Right kidney (tissue), 1 donor: ENCODE results near the gene LUC7L3.
"Not testable (repeated sequence)": the region's sequence is repeated elsewhere in the genome, so short reads cannot be mapped to it uniquely, and the experiment has no call there.

Experiments
- DNase-seq: peaks from one replicate; pipeline ENCODE4 v3.0.0-alpha.2; 2016

LUC7L3 gene

DNA sequence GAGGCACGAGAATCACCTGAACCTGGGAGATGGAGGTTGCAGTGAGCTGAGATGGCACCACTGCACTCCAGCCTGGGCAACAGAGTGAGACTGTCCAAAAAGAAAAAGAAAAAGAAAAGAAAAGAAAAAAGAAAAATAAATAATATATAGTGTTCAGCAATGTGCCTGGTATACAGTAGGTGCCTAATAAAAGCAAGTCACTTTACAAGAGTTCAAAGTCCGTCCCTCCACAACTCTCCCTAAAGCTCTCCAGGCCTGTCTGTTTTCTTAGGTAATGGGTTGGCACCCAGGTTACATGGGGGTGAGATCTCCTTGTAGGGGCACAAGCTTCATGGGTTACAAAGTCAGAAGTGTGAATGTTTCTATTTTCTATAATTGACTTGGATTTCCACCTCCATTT lies 64.5 kb downstream of the LUC7L3 start:
- no peak for DNase-seq

- DNase-seq = no peak
Observed at GRCh38 chr17:50785126-50785525, 65.7 kb downstream of the LUC7L3 start.

GRCh38 chr17:50785946-50786570 lies 66.7 kb downstream of the LUC7L3 start:
- DNase-seq = no peak

DNA sequence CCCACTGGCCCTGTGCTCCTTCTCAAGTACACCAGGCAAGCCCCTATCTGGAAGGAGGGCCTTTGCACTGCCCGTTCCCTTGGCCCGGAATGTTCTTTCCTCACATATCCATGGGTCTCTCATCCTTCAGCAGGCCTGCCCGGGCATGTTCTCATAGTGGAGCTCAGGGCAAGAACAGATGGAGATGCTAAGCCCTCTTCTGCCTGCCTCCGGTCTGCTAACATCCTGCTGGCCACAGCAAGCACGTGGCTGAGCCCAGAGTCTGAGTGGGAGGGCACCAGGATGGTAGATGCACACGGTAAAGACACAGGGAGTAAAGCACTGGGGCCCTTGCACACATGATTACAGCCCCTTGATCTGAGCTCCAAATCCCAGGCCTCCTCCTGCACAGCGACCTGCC lies 67.7 kb downstream of the LUC7L3 start:
- no peak for DNase-seq

DNA sequence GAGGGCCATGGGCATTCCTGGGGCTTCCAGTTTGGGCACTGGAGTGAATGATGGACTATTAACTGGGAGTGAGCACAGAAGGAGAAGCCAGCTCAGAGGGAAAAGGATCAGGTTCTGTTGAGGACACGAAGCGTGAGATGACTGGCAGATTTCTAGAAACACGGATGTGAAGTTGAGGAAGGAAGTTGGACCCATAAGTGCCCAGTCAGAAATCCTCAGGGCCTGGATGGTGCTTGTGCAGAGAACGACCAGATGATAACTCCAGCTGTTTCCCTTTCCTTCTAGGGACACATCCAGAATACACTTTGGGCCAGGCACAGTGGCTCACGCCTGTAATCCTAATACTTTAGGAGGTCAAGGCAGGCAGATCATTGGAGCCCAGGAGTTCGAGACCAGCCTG lies 71.2 kb downstream of the LUC7L3 start:
- DNase-seq = no peak

DNA sequence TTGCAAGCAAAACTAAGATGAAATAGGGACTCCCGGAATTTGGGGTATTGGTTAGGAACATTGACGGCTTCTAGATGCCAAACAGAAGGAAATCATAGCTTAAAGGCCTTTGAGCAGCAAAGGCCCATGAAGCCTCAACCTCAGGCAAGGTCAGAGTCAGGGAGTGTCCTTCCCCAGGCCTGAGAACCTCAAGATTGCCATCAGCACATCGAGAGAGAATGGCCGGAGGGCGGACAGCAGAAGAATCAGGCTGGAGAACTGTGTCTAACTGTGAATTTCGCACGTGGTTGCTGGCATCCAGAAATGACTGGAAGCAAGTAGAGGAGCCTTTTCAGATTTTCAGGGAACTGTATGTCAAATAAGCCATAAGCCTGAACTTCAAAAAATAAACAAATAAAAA lies 72.7 kb downstream of the LUC7L3 start:
- DNase-seq = no peak

DNA sequence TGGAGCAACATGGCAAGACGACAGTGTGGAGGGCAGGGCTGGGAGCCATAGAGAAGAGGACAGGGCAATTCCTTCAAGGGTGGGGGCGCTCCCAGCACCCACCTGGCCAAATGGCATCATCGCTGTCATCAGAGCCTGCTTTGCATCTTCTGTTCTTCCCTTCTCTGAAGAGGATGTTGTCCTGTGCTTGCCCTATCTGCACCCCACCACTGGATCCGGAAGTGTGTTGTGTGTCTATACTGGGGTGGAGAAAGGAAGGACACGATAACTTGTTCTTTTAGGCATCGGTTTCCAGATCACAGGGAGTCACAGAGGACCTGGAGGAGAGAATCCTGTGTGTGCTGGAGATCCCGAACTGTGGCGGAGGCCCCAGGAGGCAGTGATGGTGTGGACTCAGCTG lies 73.6 kb downstream of the LUC7L3 start:
- DNase-seq = no peak

DNA sequence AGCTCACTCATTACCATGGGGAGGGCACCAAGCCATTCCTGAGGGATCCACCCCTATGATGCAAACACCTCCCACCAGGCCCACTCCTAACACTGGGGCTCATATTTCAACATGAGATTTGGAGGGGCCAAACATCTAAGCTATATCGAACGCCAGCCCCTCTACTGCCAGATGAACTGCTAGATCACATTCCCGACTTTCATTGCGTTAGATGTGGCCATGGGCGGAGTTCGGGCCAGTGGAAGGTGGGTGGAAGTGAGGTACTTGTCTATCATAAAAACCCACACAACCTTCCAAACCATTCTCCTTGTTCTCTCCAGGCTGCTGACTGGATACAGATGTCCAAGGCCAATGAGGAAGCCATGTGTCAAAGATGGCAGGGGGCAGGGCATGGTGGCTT lies 75.0 kb downstream of the LUC7L3 start:
- no peak for DNase-seq

DNA sequence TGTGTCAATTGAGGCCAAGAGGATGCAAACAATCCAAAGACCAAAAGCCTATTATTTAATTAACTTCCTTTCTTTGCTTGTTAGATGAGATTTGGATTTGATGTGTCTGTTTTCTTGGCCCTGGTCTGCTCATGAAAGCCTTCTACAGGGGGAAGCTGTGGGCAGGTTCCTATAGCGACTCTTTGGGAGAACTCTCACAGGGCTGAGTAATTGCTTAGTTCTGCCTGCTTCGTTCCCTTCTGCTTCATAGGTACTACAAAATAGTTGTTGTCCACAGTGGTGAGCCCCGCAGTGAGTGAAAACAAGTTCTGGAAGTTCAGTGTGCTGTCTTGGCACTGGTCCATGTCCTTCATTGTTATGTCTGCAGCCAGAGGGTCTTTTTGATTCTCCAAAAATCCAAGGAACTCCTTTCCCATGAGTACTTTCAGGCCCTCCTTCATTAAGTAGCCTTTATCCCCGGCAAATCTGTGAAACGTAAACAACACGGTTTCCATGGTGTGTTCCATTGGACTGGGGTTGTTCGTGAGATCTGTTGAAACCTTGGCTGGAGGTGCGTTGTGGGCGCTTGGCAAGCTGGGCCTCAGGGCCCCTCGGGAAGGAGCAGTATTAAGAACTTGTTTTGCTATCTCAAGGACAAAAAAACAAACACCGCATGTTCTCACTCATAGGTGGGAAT lies 77.9 kb downstream of the LUC7L3 start:
- DNase-seq = no peak

DNA sequence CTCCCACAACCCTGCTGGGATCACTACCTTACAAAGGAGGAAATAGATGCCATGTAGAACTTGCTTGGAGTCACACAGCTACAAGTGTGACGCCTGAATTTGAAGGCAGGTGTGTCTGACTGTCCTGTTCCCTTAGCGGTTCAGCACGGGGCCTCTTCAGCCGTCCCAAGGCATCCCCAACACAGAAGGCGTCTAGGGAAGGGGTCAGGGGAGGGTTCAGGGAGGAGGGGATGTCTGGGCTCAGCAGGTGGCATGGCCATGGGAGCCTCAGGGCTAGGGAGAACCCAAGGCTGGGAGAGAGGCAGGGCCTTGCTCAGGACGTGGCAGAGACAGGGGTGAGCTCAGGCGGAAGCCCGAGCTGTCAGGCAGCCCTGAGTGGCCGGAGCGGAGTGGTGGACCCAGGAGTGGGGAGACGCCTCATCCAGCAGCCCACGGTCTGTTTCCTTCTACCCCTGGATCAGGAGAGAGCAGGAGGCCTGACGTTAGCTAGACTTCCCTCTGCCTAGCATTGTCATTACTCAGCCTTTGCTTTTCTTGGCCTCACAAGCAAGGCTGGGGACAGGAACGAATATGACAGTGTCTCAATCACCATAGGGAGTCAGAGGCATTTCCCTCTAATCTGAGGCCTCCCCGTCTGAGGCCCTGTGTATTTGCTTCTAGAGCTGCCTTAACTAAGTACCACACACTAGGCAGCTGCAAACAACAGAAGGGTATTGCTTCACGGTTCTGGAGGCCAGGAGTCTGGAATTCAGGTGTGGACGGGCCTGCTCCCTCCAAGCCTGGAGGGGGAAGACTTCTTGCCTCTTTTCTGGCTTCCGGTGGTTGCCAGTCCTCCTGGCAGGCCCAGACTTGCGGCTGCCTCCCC lies 79.3 kb downstream of the LUC7L3 start:
- no peak for DNase-seq

- DNase-seq = no peak
Observed at GRCh38 chr17:50799582-50799981, 80.2 kb downstream of the LUC7L3 start.

DNA sequence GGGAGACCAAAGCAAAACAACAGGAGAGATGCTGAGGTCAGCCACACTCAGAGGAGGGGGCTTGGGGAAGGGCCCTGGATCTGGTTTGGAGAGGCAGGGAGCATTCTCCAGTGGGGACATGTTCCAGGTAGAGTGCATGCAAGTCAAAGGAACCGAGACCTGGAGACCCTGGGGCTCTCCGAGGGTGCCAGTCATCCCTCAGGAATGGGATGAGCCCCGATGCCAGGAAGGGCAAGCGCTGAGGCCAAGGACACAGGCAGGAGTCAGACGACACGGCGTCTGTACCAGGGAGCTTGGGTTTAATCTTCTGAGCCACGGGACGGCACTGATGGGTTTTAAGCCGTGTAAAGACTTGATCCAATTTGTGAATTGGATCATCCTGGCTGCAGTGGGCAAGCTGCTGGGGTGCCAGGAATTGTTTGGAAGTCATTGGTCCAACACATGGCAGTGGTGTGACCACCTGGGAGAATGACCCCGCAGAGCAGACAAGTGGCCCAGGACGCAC lies 80.8 kb downstream of the LUC7L3 start:
- no peak for DNase-seq

DNA sequence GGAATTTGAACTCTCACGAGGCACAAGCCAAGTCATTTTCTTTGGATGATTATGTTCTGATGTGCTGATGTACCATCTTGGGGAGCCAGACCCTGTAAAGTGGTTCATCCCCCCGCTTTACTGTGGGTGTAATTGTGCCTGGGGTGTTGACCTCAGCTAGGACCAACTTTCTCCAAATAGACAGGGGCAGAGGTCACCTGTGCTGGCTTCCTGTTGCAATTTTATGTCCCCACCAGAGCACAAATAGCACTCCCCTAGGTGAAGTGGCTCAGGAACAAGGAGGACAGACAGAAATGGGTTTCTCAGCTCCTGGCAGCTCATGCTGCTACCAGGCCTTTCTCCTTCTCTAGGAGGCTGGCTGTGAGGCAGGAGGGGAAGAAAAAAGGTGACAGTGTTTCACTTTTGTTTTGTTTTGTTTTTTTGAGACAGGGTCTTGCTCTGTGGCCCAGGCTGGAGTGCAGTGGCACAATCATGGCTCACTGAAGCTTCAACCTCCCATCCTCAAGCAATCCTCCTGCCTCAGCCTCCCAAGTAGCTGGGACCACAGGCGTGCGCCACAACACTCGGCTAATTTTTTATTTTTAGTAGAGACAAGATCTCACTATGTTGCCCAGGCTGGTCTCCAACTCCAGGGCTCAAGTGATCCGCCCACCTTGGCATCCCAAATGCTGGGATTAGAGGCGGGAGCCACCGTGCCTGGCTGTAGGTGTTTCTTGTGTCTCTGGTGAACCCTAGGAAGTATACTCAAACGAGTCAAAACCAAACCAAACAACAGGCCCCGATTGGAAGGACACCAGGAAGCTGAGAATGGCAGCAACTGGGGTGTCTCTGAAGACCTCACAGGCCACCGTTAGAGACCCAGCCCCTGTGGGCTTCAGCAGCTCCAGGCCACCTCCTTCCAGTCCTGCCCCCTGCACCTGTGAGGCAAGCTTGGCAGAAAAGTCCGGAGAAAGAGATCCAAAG lies 83.5 kb downstream of the LUC7L3 start:
- DNase-seq = no peak

DNA sequence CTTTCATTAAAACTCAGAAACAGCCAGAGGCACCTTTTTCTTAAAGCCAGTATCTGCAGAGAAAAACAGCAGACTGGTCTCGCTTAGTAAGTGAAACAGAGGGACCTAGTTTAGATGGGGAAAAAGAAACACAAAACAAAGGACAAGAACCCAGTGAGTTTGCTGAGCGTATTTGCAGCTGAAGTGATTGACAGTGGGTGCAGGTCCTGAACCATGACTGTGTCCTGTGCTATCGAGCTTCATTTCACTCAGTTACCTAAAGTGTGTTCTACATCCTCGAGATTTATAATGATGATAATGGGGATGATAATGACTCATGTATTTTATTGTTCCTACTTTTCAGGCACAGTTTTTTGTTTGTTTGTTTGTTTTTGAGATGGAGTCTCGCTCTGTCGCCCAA lies 84.3 kb downstream of the LUC7L3 start:
- DNase-seq = no peak

DNA sequence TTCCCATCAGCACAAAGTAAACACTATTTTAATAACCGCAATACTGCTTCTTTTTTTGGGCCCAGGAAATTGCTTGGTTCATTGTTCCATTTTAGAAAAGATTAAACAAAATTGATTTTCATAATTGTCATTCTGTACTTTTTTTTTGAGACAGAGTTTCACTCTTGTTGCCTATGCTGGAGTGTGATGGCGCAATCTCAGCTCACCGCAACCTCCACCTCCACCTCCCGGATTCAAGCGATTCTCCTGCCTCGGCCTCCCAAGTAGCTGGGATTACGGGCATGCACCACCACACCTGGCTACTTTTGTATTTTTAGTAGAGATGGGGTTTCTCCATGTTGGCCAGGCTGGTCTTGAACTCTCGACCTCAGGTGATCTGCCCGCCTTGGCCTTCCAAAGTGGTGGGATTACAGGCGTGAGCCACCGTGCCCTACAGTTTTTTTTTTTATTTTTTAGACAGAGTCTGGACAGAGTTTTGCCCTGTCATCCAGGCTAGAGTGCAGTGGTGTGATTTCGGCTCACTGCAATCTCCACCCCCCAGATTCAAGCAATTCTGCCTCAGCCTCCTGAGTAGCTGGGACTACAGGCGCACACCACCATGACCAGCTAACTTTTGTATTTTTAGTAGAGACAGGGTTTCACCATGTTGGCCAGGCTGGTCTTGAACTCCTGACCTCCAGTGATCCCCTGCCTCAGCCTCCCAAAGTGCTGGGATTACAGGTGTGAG lies 85.5 kb downstream of the LUC7L3 start:
- DNase-seq = not testable (repeated sequence)

DNA sequence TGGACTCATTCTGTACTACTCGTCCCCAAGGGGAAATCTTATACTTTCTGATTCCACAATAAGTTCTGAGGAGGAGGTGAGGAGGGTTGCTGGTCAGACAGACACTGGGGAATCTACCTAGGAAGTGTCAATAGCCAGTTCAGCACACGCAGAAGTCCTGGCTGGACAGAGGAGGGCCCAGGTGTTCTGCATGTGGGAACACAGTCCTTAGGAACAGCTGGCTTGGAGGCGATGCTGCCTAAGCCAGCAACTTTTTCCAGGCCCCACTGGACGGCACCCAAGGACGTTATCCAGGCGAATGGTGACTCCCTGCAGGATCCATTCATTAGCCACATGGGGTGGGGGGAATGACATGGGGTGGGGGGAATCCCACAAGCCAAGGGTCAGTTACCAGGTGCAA lies 86.1 kb downstream of the LUC7L3 start:
- DNase-seq = no peak
